ENCODE data around the gene TUBGCP3.

The TUBGCP3 gene

DNA sequence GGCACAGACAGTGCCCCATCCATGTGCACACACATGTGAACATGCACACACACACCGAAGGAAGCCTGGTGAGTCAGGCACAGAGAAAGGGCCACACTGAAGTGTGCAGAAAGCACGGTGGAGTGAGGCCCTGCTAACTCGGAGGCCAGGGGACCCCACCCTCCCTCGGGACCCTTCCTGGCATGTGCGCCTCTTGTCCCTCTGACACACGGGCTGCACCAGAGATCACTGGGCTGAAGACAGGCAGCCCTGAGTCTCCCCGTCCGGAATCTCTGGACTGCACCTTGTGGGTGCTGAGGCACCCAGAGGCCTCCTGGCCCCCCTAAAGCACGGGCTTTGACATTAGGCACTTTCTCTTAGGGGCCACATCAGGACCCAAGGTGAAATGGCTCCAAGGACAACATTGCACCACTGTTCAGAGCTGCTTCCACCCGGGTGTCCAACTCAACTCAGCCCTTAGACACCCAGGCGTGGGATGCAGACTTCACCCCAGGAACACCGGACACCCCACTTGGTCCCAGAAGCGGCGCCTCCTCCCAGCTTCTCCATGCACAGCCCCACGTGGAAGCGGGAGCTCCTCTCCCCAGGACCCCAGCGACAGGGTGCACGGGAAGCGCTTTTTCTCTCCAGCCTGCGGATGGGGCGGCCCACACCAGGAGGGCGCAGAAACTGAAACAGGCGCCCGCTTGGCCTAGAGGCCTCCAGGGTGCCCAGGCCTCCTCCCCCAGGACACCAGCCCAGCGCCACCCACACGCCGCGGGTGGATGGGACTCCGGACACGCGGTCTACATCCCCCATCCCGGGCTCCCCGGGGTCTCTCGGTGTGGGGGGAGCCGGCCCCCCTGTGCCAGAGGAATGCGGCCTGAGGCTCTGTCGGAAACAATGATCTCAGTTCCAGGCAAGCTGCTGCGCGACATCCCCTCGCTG lies 121.6 kb downstream of the TUBGCP3 start:
- no peaks in the 10 kb centered on the region for H3K9me2 ChIP-seq (replicated peaks; ENCODE audit: insufficient read depth, low read length)
- no peak overlapping the region for H3K4me3 ChIP-seq (ENCODE audit: insufficient read depth, low read length, poor library complexity, severe bottlenecking)
- H3K36me3 ChIP-seq (ENCODE audit: low read length) = no peaks in the 10 kb centered on the region; the same call in 1 of the 2 replicates
- no peak overlapping the region for H2AFZ ChIP-seq (ENCODE audit: low read depth, low read length, severe bottlenecking)
- no peaks in the 10 kb centered on the region for H4K20me1 ChIP-seq (ENCODE audit: low read depth, low read length)
- TF ChIP-seq EZH2phosphoT487 (conservative IDR thresholded peaks at IDR 0.05; ENCODE audit: low read length) = no peak
- TF ChIP-seq, protein P1, sequence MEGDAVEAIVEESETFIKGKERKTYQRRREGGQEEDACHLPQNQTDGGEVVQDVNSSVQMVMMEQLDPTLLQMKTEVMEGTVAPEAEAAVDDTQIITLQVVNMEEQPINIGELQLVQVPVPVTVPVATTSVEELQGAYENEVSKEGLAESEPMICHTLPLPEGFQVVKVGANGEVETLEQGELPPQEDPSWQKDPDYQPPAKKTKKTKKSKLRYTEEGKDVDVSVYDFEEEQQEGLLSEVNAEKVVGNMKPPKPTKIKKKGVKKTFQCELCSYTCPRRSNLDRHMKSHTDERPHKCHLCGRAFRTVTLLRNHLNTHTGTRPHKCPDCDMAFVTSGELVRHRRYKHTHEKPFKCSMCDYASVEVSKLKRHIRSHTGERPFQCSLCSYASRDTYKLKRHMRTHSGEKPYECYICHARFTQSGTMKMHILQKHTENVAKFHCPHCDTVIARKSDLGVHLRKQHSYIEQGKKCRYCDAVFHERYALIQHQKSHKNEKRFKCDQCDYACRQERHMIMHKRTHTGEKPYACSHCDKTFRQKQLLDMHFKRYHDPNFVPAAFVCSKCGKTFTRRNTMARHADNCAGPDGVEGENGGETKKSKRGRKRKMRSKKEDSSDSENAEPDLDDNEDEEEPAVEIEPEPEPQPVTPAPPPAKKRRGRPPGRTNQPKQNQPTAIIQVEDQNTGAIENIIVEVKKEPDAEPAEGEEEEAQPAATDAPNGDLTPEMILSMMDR (IDR thresholded peaks at IDR 0.05; ENCODE audit: insufficient read depth, low read length, poor library complexity, severe bottlenecking) = no peak
- no peak overlapping the region for H3K4me2 ChIP-seq (ENCODE audit: low read depth, low read length, poor library complexity, severe bottlenecking)
- H3F3A ChIP-seq (ENCODE audit: insufficient read depth) = no peaks in the 10 kb centered on the region
- no peaks in the 10 kb centered on the region for H3K9me3 ChIP-seq (ENCODE audit: insufficient read depth, low read length)
- no peaks in the 10 kb centered on the region for H3K79me2 ChIP-seq (ENCODE audit: insufficient read depth, low read length)
- H3K9ac ChIP-seq (ENCODE audit: low read length) = no peak overlapping the region
- H3K27ac ChIP-seq (ENCODE audit: low read depth, low read length) = no peak overlapping the region
- H3K27me3 ChIP-seq (ENCODE audit: low read length) = no peaks in the 10 kb centered on the region

DNA sequence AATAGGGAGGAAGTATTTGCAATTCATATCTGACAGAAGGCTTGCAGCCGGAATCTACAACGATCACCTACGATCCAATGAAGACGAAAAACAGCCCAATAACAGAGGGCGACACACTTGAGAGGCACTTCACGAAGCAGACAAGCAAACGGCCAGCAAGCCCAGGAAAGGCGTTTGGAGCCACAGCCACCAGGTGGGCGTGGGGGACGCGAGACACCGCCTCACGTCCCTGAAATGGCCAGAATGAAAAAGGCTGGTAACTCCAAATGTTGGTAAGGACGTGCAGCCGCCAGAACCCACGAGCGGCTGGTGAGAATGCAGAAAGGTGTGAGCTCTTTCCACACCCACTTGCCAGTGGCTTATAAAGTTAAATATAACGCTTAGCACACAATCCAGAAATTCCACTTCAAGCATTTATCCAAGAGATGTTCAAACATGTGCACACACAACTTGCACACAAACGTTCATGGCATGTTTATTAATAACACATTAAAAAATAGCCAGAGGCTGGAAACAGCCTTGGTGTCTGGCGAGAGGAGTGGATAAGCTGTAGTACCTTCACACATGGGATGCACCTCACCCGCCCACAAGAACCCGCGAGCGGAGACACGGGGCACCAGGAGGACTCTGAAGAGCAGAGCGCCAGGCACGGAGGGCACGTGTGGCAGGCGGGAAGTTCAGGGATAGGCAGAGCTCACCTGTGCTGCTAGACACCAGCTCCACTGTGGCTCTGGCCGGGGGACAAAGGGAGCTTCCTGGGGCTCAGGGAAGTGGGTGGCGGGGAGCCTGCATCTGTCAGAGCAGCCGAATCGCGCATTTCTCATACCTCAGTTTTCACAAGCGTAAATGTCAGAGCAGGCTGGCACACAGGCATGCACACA lies 122.5 kb downstream of the TUBGCP3 start:
- Histone ChIP-seq H3K4me2 (ENCODE audit: low read depth, low read length, poor library complexity, severe bottlenecking) (no peak overlapping the region), H4K20me1 (ENCODE audit: low read depth, low read length) (no peaks in the 10 kb centered on the region), H3K4me3 (ENCODE audit: insufficient read depth, low read length, poor library complexity, severe bottlenecking) (no peak overlapping the region), H3K9me2 (replicated peaks; ENCODE audit: insufficient read depth, low read length) (no peaks in the 10 kb centered on the region), H3K27ac (ENCODE audit: low read depth, low read length) (no peak overlapping the region), H2AFZ (ENCODE audit: low read depth, low read length, severe bottlenecking) (no peak overlapping the region), H3K9me3 (ENCODE audit: insufficient read depth, low read length) (peaks cover 4% of the 10 kb centered on the region; the same call in 1 of the 2 replicates), H3K27me3 (ENCODE audit: low read length) (no peaks in the 10 kb centered on the region), H3K79me2 (ENCODE audit: insufficient read depth, low read length) (no peaks in the 10 kb centered on the region), H3K36me3 (ENCODE audit: low read length) (no peaks in the 10 kb centered on the region; the same call in 1 of the 2 replicates), H3F3A (ENCODE audit: insufficient read depth) (no peaks in the 10 kb centered on the region), H3K9ac (ENCODE audit: low read length) (no peak overlapping the region)
- TF ChIP-seq, protein P1 (IDR thresholded peaks at IDR 0.05; ENCODE audit: insufficient read depth, low read length, poor library complexity, severe bottlenecking) = no peak
- TF ChIP-seq EZH2phosphoT487 (conservative IDR thresholded peaks at IDR 0.05; ENCODE audit: low read length) = no peak

DNA sequence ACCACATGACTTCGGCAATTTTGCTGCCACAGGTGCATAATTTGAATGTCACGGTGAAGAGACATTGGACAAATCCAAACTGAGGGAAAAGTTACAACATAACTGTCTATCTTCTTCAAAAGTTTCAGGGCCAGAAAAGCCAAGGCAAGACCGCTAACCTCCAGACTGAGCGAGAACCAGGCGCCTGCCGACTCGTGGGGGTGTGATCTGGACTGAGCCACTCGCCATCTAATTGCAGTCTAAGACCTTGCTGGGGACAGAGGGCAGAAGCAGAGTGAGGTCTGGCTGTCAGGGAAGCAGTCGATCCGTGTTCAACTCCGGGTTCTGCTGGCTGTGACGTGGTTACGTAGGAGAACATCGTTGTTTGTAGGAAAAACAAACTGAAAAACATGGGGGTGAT lies 123.2 kb downstream of the TUBGCP3 start:
- no peak overlapping the region for H3K4me3 ChIP-seq (ENCODE audit: insufficient read depth, low read length, poor library complexity, severe bottlenecking)
- no peaks in the 10 kb centered on the region for H4K20me1 ChIP-seq (ENCODE audit: low read depth, low read length)
- TF ChIP-seq EZH2phosphoT487 (conservative IDR thresholded peaks at IDR 0.05; ENCODE audit: low read length) = no peak
- TF ChIP-seq, protein P1 (IDR thresholded peaks at IDR 0.05; ENCODE audit: insufficient read depth, low read length, poor library complexity, severe bottlenecking) = no peak

More for the DNA sequence above, 123.2 kb downstream of the TUBGCP3 start:
- Histone ChIP-seq H3K9me2 (replicated peaks; ENCODE audit: insufficient read depth, low read length) (no peaks in the 10 kb centered on the region), H3K9ac (ENCODE audit: low read length) (no peak overlapping the region), H3K79me2 (ENCODE audit: insufficient read depth, low read length) (no peaks in the 10 kb centered on the region), H3K9me3 (ENCODE audit: insufficient read depth, low read length) (peaks cover 4% of the 10 kb centered on the region; the same call in 1 of the 2 replicates), H3F3A (ENCODE audit: insufficient read depth) (no peaks in the 10 kb centered on the region), H2AFZ (ENCODE audit: low read depth, low read length, severe bottlenecking) (no peak overlapping the region), H3K36me3 (ENCODE audit: low read length) (no peaks in the 10 kb centered on the region; the same call in 1 of the 2 replicates), H3K27ac (ENCODE audit: low read depth, low read length) (no peak overlapping the region), H3K27me3 (ENCODE audit: low read length) (no peaks in the 10 kb centered on the region), H3K4me2 (ENCODE audit: low read depth, low read length, poor library complexity, severe bottlenecking) (no peak overlapping the region)

Measured in SU-DHL-6 (cell line).